Stimulated activated CD4-positive, alpha-beta T cell treated with anti-CD3 and anti-CD28 coated beads, Interleukin-1b, Interleukin-23, amount 100 ng/mL, for 24 hours (primary cell): Measurements from ENCODE around the gene LMO4.

Experiments used
- DNase-seq, 4 experiments: peaks; one replicate each; pipeline ENCODE4 v3.0.0-alpha.2; 2020; ENCODE audit warnings: low read depth in 4 of 4, low spot score in 1 of 4

Gene LMO4

GRCh38 chr1:87356591-87356990 is 27.9 kb downstream of the LMO4 start:
- no peak for DNase-seq

- no peak for DNase-seq
These were observed 29.5 kb downstream of the LMO4 start for GRCh38 chr1:87358219-87358618.

GRCh38 chr1:87359586-87359985 is 30.9 kb downstream of the LMO4 start:
- DNase-seq: no peak

- DNase-seq: no peak
These were observed 33.6 kb downstream of the LMO4 start for GRCh38 chr1:87362063-87362833.

GRCh38 chr1:87362834-87363426 is 34.2 kb downstream of the LMO4 start:
- no peak for DNase-seq

GRCh38 chr1:87367549-87367948 is 38.9 kb downstream of the LMO4 start:
- no peak for DNase-seq

- no peak for DNase-seq
These were observed 40.2 kb downstream of the LMO4 start for GRCh38 chr1:87368907-87369306.

GRCh38 chr1:87369736-87370478 is 41.2 kb downstream of the LMO4 start:
- no peak for DNase-seq

- no peak for DNase-seq
These were observed 41.9 kb downstream of the LMO4 start for GRCh38 chr1:87370544-87370943.

- no peak for DNase-seq
These were observed 50.6 kb downstream of the LMO4 start for GRCh38 chr1:87379306-87379705.

GRCh38 chr1:87386217-87386790 is 57.6 kb downstream of the LMO4 start:
- DNase-seq: no peak

- no peak for DNase-seq
These were observed 59.7 kb downstream of the LMO4 start for GRCh38 chr1:87388411-87388810.

GRCh38 chr1:87389011-87389410 is 60.3 kb downstream of the LMO4 start:
- no peak for DNase-seq

GRCh38 chr1:87389546-87389945 is 60.9 kb downstream of the LMO4 start:
- no peak for DNase-seq

GRCh38 chr1:87392248-87393192 is 63.8 kb downstream of the LMO4 start:
- DNase-seq: no peak

- DNase-seq: no peak
These were observed 64.9 kb downstream of the LMO4 start for GRCh38 chr1:87393445-87394085.

- DNase-seq: no peak
These were observed 65.8 kb downstream of the LMO4 start for GRCh38 chr1:87394513-87394912.

- no peak for DNase-seq
These were observed 66.3 kb downstream of the LMO4 start for GRCh38 chr1:87394982-87395381.
